ENCODE data around the gene EXOSC2. TPM values are rescaled to one million over a fixed set of nuclear protein-coding genes. Genes with fewer than 3 reads are reported as not detected.

The EXOSC2 gene
- total RNA-seq, 6 donors from 2014 or later: 6.7 to 37.7 (median 17.8) TPM

GRCh38 chr9:130731355-130731754, 37.8 kb downstream of the EXOSC2 start:
- Histone ChIP-seq H3K27ac (no peak overlapping the region), H3K4me1 (peaks cover 5 to 26% (median 13%) of the 10 kb centered on the region in 4 donors), H3K36me3 (no peaks in the 10 kb centered on the region), H3K4me3 (no peak overlapping the region), H3K27me3 (no peaks in the 10 kb centered on the region), H3K9me3 (no peaks in the 10 kb centered on the region)
- WGBS, 2 donors: 71 to 74% methylated on average over 2 of the region's 2 CpGs
- DNase-seq: no peak
- no peak for ATAC-seq (ENCODE audit: low FRiP score in 2 of 2)
- TF ChIP-seq POLR2AphosphoS5 (IDR thresholded peaks at IDR 0.05) (no peak), EP300 (IDR thresholded peaks at IDR 0.05) (no peak), CTCF (IDR thresholded peaks at IDR 0.05) (no peak)

- Histone ChIP-seq H3K27ac (peak overlapping the region in 3 of 4 donors; percentile 31 to 57 (median 50)), H3K27me3 (no peaks in the 10 kb centered on the region), H3K36me3 (no peaks in the 10 kb centered on the region), H3K4me3 (no peak overlapping the region), H3K4me1 (peaks cover 5 to 26% (median 13%) of the 10 kb centered on the region in 4 donors), H3K9me3 (no peaks in the 10 kb centered on the region)
- no peak for DNase-seq
- no peak for ATAC-seq (ENCODE audit: low FRiP score in 2 of 2)
- TF ChIP-seq EP300 (IDR thresholded peaks at IDR 0.05) (no peak), POLR2A (IDR thresholded peaks at IDR 0.05) (no peak), POLR2AphosphoS5 (IDR thresholded peaks at IDR 0.05) (no peak), CTCF (IDR thresholded peaks at IDR 0.05) (peak in 1 of 6 experiments; percentile 7)
- WGBS, 2 donors: 53 to 59% methylated on average over 2 of the region's 2 CpGs
These were observed 38.6 kb downstream of the EXOSC2 start for GRCh38 chr9:130732136-130732535.

GRCh38 chr9:130732793-130733221, 39.2 kb downstream of the EXOSC2 start:
- no peak for TF ChIP-seq POLR2AphosphoS5 (IDR thresholded peaks at IDR 0.05)
- H3K4me3 ChIP-seq: no peak overlapping the region
- no peaks in the 10 kb centered on the region for H3K36me3 ChIP-seq
- 46 to 56% methylated on average over 5 of the region's 5 CpGs for WGBS, 2 donors
- peak overlapping the region; percentile 24 to 57 (median 40) for H3K27ac ChIP-seq
- H3K27me3 ChIP-seq: no peaks in the 10 kb centered on the region
- H3K9me3 ChIP-seq: no peaks in the 10 kb centered on the region
- H3K4me1 ChIP-seq: peaks cover 5 to 26% (median 13%) of the 10 kb centered on the region in 4 donors
- DNase-seq: peak in 1 of 2 donors; percentile 59
- peak in 1 of 2 donors; percentile 11 for ATAC-seq (ENCODE audit: low FRiP score in 2 of 2)

GRCh38 chr9:130735566-130735965, 42.0 kb downstream of the EXOSC2 start:
- Histone ChIP-seq H3K27ac (no peak overlapping the region), H3K27me3 (no peaks in the 10 kb centered on the region), H3K9me3 (no peaks in the 10 kb centered on the region), H3K4me3 (no peak overlapping the region), H3K36me3 (no peaks in the 10 kb centered on the region), H3K4me1 (peaks cover 5 to 26% (median 13%) of the 10 kb centered on the region in 4 donors)
- TF ChIP-seq POLR2A (IDR thresholded peaks at IDR 0.05) (no peak), EP300 (IDR thresholded peaks at IDR 0.05) (no peak), CTCF (IDR thresholded peaks at IDR 0.05) (no peak), POLR2AphosphoS5 (IDR thresholded peaks at IDR 0.05) (no peak)
- 82 to 89% methylated on average over 4 of the region's 4 CpGs for WGBS, 2 donors
- DNase-seq (no peak), ATAC-seq (ENCODE audit: low FRiP score in 2 of 2) (no peak)

GRCh38 chr9:130736834-130737233, 43.3 kb downstream of the EXOSC2 start:
- Histone ChIP-seq H3K4me1 (peaks cover 5 to 21% (median 11%) of the 10 kb centered on the region in 4 donors), H3K36me3 (no peaks in the 10 kb centered on the region), H3K4me3 (no peak overlapping the region), H3K27ac (no peak overlapping the region), H3K27me3 (no peaks in the 10 kb centered on the region), H3K9me3 (no peaks in the 10 kb centered on the region)
- 82 to 84% methylated on average over 1 of the region's 1 CpG for WGBS, 2 donors
- TF ChIP-seq POLR2A (IDR thresholded peaks at IDR 0.05): no peak
- TF ChIP-seq POLR2AphosphoS5 (IDR thresholded peaks at IDR 0.05): no peak
- no peak for TF ChIP-seq CTCF (IDR thresholded peaks at IDR 0.05)
- TF ChIP-seq EP300 (IDR thresholded peaks at IDR 0.05): no peak
- DNase-seq (no peak), ATAC-seq (ENCODE audit: low FRiP score in 2 of 2) (no peak)
